Peyer's patch (tissue), 4 donors: ENCODE measurements around the gene STPG3. TPM values are rescaled to one million over a fixed set of nuclear protein-coding genes. Genes with fewer than 3 reads are reported as not detected.

Experiments
- DNase-seq, 3 donors: peaks; one replicate each; pipeline ENCODE4 v3.0.0-alpha.2; 2017 to 2019
- H3K27ac ChIP-seq, 4 donors: fragments of 200-600 bp; sonication (generic); one replicate each; pipeline ENCODE4 v1.5.1; 2016 to 2019
- H3K27me3 ChIP-seq, 2 donors: fragments of 200-600 bp; sonication (generic); one replicate each; pipeline ENCODE4 v1.5.1; 2019
- H3K36me3 ChIP-seq, 3 donors: fragments of 200-600 bp; sonication (generic); one replicate each; pipeline ENCODE4 v1.5.1; 2016 to 2019
- H3K4me1 ChIP-seq, 4 donors: fragments of 200-600 bp; sonication (generic); one replicate each; pipeline ENCODE4 v1.5.1; 2016 to 2019
- H3K4me3 ChIP-seq, 4 donors: fragments of 200-600 bp; sonication (generic); 1 replicate in 3 of 4; 2 replicates in 1 of 4; pipeline ENCODE4 v1.5.1; 2016 to 2019; ENCODE audit warnings: mild to moderate bottlenecking in 1 of 4
- H3K9me3 ChIP-seq, 4 donors: fragments of 200-600 bp; sonication (generic); one replicate each; pipeline ENCODE4 v1.5.1; 2016 to 2019; ENCODE audit warnings: mild to moderate bottlenecking in 1 of 4
- POLR2A ChIP-seq, 2 donors: fragments of 450-650 bp; IDR thresholded peaks; one replicate each; pipeline ENCODE4 v1.5.1; 2017; ENCODE audit warnings: antibody characterized with exemption in 2 of 2, mild to moderate bottlenecking in 2 of 2, moderate library complexity in 2 of 2
- total RNA-seq, 4 donors: library from RNA; depleted of rRNA; stranded (reverse); fragments of >200 nt; gene quantifications; one replicate each; pipeline ENCODE4 v1.1.0, GENCODE V29; 2016
- TF ChIP-seq, protein P1 (sequence below), 6 experiments: fragments of 450-650 bp in 4 of 6; fragments of 200-600 bp in 2 of 6; sonication (generic) in 1 of 6; IDR thresholded peaks; one replicate each; pipeline ENCODE4 v1.5.1; 2017 to 2019; ENCODE audit warnings: antibody characterized with exemption in 6 of 6, mild to moderate bottlenecking in 3 of 6, moderate library complexity in 1 of 6

The STPG3 gene
- total RNA-seq, 4 donors from 2014 or later, result not detected

DNA sequence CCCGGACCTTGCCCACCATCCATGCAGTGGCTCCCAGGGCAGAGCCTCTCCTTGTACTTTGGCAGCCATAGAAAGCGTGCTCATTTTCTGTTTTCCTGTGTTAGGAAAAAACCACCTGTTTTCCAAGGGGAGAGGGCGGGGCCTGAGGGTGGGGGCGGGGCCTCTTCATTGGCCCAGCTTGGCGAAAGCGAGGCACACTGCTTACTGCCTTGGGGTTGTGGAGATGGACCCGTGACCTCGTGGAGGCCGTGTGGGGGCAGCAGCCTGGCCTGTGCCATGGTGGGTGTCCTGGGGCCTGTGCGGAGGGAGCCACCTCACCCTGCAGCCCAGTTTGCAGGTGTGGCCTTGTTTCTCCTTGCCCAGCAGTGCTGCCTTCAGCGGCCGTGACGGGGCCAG, 22.0 kb downstream of the STPG3 start:
- TF ChIP-seq, protein P1, sequence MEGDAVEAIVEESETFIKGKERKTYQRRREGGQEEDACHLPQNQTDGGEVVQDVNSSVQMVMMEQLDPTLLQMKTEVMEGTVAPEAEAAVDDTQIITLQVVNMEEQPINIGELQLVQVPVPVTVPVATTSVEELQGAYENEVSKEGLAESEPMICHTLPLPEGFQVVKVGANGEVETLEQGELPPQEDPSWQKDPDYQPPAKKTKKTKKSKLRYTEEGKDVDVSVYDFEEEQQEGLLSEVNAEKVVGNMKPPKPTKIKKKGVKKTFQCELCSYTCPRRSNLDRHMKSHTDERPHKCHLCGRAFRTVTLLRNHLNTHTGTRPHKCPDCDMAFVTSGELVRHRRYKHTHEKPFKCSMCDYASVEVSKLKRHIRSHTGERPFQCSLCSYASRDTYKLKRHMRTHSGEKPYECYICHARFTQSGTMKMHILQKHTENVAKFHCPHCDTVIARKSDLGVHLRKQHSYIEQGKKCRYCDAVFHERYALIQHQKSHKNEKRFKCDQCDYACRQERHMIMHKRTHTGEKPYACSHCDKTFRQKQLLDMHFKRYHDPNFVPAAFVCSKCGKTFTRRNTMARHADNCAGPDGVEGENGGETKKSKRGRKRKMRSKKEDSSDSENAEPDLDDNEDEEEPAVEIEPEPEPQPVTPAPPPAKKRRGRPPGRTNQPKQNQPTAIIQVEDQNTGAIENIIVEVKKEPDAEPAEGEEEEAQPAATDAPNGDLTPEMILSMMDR (IDR thresholded peaks at IDR 0.05), result no peak
- no peak for TF ChIP-seq POLR2A (IDR thresholded peaks at IDR 0.05)
- Histone ChIP-seq H3K4me3 (no peak overlapping the region), H3K27ac (no peak overlapping the region), H3K9me3 (no peaks in the 10 kb centered on the region), H3K36me3 (peaks cover 0 to 23% (median 0%) of the 10 kb centered on the region in 3 donors), H3K27me3 (no peaks in the 10 kb centered on the region), H3K4me1 (peaks cover 17 to 39% (median 22%) of the 10 kb centered on the region in 4 donors)
- DNase-seq, result no peak

DNA sequence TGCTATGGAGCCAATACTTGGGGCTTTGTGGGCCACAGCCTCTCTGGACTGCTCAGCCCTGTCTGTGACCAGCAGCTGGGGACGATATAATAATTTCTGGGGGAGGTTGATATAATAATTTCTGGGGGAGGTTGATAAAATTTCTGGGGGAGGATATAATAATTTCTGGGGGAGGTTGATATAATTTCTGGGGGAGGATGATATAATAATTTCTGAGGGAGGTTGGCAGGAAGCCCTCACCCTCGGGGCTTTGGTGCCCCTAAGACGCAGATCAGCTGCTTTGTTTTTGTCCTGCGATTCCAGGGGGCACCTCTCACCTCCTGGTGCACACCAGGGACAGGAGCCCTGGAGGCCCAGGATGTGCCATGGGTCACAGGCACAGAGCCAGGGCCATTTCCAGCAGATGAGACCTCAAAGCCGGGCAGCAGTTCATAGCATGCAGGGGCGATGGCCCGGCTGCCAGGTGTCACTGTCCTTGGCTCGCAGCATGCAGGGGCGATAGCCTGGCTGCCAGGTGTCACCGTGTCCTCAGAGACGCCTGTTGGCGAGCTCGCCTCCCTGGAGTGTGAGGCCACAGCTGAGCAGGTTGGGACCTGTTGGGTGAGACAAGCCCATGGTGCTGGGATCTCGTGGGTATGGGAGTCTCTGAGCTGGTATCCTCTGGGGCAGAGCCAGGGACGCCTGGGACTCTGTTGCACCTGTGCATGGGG, 22.7 kb downstream of the STPG3 start:
- DNase-seq, result peak in 1 of 3 donors; percentile 65
- peaks cover 17 to 34% (median 24%) of the 10 kb centered on the region in 4 donors for H3K4me1 ChIP-seq
- H3K27ac ChIP-seq, result peak overlapping the region; percentile 17 to 84 (median 56)
- no peaks in the 10 kb centered on the region for H3K9me3 ChIP-seq
- TF ChIP-seq, protein P1 (IDR thresholded peaks at IDR 0.05), result no peak
- TF ChIP-seq POLR2A (IDR thresholded peaks at IDR 0.05), result no peak
- no peak overlapping the region for H3K4me3 ChIP-seq
- peaks cover 0 to 24% (median 0%) of the 10 kb centered on the region in 3 donors for H3K36me3 ChIP-seq
- H3K27me3 ChIP-seq, result no peaks in the 10 kb centered on the region

DNA sequence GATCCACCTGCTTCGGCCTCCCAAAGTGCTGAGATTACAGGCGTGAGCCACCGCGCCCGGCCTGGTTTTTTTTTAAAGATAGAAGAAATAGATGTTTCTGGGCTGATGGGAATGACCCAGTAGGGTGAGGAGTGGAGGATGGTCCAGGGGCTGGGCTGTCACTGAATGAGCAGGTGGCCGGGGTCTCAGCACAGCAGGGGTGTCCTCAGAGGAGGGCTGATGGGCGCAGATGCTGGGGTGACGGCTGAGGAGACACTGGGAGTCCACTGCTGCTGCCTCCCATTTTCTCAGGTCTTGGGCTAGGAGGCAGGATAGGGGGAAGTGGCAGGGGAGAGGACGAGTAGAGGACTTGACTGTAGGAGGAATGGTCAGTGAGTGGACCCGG, 24.1 kb downstream of the STPG3 start:
- no peak overlapping the region for H3K4me3 ChIP-seq
- DNase-seq, result no peak
- TF ChIP-seq, protein P1 (IDR thresholded peaks at IDR 0.05), result no peak
- TF ChIP-seq POLR2A (IDR thresholded peaks at IDR 0.05), result no peak
- peak overlapping the region in 1 of 4 donors; percentile 92 for H3K27ac ChIP-seq
- H3K4me1 ChIP-seq, result peaks cover 11 to 36% (median 21%) of the 10 kb centered on the region in 4 donors
- no peaks in the 10 kb centered on the region for H3K9me3 ChIP-seq
- H3K27me3 ChIP-seq, result no peaks in the 10 kb centered on the region
- peaks cover 0 to 38% (median 3%) of the 10 kb centered on the region in 3 donors for H3K36me3 ChIP-seq

DNA sequence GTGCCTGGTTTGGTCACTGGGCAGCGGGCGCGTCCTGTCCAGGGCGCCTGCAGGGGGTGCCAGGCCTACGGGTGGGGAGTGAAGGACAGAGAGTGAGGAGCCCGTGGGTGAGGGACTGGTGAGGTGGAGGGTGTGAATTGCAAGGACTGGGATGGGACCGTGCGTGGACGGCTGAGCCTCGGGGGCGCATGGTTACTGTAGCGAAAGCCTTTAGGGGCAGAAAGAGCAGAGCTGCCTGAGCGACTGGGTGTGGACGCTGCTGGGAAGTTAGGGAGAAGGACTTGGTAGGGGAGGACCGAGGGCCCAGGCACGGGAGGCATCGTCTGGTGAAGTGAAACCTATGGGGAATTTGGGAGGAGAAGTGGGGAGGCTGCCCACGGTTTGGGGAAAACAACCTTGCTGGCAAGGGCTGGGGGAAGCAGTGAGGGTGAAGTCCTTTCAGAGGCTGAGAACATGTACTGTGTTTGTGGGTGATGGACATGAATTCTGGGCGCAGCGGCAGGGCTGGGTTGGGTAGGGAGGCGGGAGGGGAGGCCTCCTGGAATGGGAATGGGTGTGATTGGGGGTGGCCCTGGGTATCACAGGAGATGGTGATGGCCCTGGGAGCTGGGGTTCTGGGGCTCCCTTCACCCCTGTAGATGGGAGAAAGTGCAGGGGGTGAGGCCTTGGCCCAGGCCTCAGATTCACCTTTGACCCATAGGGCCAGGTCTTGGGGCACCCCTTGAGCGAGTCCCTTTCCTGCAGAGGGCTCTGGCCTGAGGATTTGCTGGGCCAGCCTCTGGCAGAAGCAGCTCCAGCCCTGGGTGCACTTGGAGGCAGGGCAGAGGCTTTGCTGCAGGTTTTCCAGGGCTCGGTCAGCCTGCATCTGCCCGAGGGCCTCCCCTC, 24.7 kb downstream of the STPG3 start:
- no peak for DNase-seq
- Histone ChIP-seq H3K27ac (peak overlapping the region; percentile 83 to 92 (median 86)), H3K9me3 (no peaks in the 10 kb centered on the region), H3K4me1 (peaks cover 11 to 42% (median 21%) of the 10 kb centered on the region in 4 donors), H3K27me3 (no peaks in the 10 kb centered on the region), H3K36me3 (peaks cover 0 to 35% (median 3%) of the 10 kb centered on the region in 3 donors), H3K4me3 (no peak overlapping the region)
- TF ChIP-seq, protein P1 (IDR thresholded peaks at IDR 0.05), result no peak
- no peak for TF ChIP-seq POLR2A (IDR thresholded peaks at IDR 0.05)

DNA sequence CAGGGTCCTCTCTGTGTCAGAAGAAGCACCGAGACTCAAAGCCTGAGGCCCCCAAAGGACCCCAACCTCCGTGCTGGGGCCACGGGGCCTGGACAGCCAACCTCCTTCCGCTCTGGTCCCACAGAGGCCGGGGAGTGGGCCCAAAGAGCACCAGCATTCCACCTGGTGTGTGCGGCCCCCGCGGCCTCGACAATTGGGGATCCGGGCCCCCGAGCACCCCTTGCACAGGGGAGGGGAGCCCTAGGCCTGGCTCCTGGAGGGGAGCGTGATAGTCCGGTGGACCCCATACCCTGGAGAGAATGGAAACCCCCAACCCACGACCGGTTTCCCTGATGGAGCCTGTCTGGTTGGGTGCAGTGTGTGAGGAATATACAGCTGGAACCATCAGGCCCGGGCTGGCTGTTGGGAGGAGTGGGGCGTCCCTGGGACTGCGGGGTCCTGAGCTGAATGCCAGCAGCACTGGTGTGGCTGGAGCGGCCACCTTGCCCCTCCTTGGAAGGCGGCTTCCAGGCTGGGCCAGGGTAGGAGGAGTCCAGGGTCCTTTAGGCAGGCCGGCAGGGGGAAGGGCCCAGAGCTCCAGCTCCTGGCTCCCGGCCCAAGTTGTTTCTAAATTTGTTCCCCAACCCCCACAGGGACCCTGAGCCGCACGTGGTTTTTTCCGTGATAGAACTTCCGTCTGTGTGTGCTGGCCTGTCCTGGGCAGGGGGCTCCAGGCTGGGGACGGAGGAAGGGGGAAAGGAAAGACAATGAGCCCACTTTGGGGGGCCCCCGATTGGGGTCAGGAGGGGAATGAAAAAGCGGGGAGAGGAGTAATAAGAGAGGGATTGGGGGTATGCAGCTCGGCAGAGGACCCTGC, 25.6 kb downstream of the STPG3 start:
- Histone ChIP-seq H3K27me3 (no peaks in the 10 kb centered on the region), H3K4me1 (peaks cover 11 to 46% (median 21%) of the 10 kb centered on the region in 4 donors), H3K4me3 (peak overlapping the region; percentile 56 to 75 (median 66)), H3K27ac (peak overlapping the region; percentile 83 to 92 (median 86)), H3K36me3 (peaks cover 0 to 31% (median 3%) of the 10 kb centered on the region in 3 donors), H3K9me3 (no peaks in the 10 kb centered on the region)
- TF ChIP-seq, protein P1 (IDR thresholded peaks at IDR 0.05), result no peak
- TF ChIP-seq POLR2A (IDR thresholded peaks at IDR 0.05), result no peak
- peak; percentile 59 to 78 (median 69) for DNase-seq
